ENCODE results near the gene CCL4.

Gene CCL4

DNA sequence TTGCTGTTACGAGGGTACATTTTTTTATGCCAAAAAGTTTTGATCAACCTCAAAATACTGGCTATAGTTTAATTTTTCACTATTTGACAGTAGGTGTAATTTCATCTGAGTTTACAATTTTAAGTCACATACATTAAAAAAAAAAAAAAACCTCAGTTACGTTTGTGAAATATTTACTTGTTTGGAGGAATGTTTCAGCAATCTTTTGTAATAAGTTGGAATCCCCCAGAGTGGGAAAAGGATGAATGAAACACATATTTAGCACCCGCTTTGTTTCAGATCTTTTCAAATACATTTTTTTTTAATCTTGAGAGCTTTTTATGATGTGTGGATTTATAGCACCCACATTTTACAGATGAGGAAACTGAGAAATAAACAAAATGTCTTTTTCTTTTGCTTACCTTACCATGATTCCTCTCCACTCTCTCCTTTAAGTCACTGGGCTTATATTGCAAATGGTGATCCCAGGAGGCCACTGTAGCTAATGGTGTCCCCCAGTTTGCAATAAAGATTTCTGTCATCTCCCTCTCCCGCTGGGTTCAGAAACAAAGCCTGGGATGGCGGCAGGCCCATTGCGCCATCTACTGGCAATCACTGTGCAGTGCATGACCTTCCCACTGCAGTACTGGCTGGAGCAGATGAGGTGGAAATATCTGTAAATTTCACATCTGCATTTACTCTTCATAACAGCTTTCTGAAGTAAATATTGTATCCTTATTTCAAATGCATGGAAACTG, 45.1 kb downstream of the CCL4 start:
- DNase-seq, result peak; percentile 49

DNA sequence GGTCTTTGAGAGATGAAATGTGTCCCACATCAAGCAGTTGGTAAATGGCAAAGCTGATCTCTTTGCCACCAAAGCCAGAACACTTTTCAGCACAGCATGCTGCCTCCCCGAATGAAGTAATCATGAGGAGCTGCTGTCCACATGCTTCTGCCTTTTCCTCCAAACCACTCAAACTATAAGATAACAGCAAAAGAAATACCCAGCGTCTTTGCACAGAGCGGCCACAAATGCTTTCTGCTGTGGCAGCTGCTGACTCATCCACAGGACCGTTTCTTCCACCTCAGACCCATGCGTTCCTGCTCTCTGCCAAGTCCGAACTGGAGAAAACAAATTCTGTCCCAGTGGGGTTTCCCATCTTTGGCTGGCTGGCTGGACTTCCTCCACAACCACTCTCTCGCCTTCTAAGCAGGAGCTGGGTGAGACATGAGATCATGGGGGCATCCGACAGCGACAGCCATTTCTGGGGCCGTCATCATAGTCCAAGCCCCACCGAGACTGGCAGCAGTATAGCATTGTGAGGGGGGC, 45.7 kb downstream of the CCL4 start:
- DNase-seq, result no peak

DNA sequence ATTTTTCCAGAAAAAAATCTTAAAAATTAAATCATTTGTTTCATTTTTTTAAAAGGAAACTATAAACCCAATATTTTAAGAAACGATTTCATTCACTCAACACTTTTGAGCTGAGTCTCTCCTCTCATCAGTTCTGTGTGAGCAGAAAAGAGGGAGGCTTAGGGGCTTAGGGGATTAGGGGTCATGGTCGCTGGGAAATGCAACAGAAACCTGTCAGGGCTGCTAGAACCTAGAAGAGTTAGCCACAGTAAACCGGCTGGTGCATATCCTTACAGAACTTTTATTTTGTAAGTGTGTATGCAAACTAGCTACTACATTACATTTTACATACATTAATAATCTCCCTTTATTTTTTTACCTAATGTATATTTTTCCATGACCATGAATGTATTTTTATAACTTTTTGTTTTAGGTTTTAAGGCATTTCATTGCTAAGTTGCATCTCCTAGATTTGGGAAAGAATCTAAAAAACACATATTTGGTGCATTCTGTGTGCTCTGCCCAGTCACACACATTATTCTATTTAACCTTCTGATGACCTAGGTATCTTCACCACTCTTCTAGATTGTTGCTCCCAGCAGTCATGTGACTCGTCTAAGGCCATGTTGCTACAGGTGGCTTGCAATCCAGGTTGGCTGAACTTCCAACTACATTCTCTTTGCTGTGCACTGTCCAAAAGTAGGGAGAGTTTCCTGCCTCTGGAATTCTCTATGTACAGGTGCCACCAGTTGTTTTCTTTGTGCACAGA, 48.4 kb downstream of the CCL4 start:
- no peak for DNase-seq

DNA sequence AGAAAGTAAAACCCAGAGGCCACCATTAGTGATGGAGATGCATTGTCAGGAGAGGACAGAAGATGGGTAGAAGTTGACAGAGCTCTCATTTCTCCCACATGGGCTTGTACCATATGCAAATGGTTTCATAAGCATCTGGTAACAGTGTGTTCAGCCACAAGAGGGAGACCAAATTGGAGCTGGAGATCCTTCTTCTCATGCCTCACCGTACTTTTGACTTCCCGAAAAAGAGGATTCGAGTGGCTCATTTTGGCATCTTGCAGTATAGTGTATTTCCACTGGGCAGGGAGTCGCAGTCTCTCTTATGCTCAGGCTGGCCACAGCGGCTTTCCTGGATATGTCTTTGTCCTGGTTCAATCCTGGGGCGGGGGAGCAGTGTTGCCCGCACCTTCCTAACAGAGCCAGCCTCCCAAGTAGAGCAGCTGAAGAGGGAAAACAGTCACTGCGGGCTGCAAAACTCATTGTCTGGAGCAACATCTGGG, 49.1 kb downstream of the CCL4 start:
- DNase-seq, result no peak

DNA sequence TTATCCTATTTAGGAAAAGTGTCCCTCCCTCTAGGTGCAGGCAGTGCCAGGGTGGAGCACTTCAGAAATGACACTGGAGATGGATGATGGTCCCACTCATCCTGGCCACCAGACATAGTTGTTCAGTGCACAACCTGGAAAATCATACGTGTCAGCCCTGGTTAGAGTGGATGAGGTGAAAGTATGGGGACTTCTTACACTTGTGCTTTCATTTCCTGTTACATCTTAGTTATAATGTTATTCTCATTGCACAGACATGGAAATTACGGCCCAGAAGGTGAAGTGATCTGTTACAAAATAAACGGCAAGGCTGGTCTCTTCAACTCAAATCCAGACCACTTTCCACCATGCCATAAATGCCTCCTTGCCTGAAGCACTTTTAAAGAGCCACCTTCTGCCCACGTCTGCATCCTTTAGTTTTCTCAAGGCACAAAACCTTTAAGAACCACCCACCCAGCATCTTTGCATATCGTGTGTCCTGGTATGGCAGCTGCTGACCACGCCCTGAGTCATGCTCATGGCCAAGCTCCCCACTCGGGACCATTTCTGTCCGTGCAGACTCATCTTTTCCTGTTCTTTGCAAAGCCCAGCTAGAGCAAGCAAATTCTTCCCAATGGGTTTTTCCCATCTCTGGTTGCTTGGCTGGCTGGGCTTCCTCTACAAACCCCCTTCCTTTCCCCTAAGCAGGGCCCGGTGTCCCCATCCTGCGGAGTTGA, 50.4 kb downstream of the CCL4 start:
- no peak for DNase-seq

All from stimulated activated CD4-positive, alpha-beta T cell treated with anti-CD3 and anti-CD28 coated beads, Interleukin-4, amount 100 ng/mL, for 1 hour (primary cell).